HG03095 (cell line): ENCODE measurements around the gene FBXL12.
A peak's percentile ranks its signal among the peaks of the same experiment; 100 is the strongest.
"Not testable (repeated sequence)": the region's sequence is repeated elsewhere in the genome, so short reads cannot be mapped to it uniquely, and the experiment has no call there.

Experiments used
- ATAC-seq: cut with Tn5 transposase; IDR thresholded peaks from one replicate; pipeline ENCODE4 v1.9.1; 2021; ENCODE audit warnings: moderate library complexity; ENCODE audit not compliant: unreplicated experiment

Gene FBXL12

DNA sequence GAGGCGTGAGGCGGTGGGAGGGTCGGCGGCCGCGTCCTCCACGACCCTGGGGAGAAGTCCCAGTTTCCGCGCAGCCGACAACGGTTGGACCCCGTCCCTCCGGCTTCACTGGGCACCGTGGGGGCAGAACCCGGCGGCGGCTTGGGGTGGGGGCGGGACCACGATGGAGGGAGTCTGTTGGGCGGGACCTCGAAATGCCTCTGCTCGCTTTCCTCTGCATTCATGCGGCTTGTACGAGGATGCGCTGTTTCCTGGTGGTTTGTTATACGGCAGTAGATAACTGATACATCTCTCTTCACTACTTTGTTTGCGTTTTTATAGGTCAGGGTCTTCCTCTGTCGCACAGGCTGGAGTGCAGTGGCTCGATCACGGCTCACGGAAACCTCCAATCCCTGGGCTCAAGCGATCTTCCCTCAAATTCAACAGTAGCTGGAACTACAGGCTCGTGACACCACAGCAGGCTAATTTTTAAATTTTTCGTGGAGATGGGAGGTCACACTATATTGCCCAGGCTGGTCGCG, 25.7 kb downstream of the FBXL12 start:
- no peak for ATAC-seq

DNA sequence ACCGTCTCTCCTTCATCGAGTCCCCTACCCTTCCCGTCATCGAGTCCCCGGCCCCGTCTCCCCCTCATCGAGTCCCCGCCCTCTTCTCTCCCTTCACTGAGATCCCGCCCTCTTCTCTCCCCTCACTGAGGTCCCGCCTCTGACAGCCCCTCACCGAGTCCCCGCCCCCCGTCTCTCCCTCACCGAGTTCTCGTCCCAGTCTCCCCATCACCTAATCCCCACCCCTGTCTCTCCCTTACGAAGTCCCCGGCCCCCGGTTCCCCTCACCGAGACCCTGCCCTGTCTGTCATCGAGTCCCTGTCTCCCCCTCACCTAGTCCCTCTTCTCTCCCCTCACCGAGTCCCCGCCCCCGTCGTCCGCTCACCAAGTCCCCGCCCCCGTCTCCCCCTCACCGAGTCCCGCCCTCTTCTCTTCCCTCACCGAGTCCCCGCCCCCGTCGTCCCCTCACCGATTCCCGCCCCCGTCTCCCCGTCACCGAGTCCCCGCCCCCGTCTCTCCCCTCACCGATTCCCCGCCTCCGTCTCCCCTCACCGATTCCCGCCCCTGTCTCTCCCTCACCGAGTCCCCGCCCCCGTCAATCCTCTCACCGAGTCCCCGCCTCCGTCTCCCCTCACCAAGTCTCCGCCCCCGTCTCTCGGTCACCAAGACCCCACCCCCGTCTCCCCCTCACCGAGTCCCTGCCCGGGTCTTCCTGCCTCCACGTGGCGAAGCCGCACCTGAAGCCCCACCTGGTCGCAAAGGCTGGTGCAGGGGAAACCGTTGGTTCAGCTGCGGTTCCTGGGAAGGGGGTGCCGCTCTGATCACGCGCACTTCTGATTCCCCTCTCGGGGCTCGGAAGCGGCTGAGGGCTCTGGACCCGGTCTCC, 26.4 kb downstream of the FBXL12 start:
- no peak for ATAC-seq

DNA sequence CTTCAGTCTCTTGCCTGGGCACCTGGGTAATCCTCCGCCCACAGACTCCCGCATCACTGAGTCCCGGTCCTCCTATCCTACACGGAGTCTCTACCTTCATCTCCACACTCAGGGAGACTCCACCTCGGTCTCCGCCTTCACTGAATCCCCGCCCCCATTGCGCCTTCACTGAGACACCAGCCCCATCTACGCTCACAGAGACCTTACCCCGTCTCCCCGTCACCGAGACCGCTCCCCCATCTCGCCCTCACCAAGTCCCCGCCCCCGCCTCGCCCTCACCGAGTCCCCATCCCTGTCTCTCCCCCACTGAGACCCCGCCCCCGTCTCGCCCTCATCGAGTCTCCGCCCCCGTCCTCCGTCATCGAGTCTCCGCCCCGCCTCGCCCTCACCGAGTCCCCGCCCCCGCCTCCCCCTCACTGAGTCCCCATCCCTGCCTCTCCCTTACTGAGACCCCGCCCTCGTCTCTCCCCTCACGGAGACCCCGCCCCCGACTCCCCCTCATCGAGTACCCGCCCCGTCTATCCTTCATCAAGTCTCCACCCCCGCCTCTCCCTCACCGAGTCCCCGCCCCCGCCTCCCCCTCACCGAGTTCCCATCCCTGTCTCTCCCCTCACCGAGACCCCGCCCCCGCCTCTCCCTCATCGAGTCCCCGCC, 27.2 kb downstream of the FBXL12 start:
- no peak for ATAC-seq

DNA sequence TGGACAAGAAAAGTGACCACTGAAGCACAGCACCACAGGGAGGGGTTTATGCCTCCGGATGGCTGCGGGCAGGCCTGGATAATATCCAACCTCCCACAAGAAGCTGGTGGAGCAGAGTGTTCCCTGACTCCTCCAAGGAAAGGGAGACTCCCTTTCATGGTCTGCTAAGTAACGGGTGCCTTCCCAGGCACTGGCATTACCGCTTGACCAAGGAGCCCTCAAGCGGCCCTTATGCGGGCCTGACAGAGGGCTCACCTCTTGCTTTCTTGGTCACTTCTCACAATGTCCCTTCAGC, 27.9 kb downstream of the FBXL12 start:
- not testable (repeated sequence) for ATAC-seq

DNA sequence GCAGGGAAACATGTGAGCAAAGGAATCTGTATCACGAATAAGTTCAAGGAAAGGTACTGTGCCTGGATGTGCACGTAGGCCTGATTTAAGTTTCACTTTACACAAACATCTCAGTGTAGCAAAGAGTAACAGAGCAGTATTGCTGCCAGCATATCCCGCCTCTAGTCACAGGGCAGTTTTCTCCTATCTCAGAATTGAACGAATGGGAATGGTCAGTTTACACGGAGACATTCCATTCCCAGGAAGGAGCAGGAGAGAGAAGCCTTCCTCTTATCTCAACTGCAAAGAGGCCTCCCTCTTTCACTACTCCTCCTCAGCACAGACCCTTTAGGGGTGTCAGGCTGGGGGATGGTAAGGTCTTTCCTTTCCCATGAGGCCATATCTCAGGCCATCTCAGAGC, 29.3 kb downstream of the FBXL12 start:
- ATAC-seq, result not testable (repeated sequence)

DNA sequence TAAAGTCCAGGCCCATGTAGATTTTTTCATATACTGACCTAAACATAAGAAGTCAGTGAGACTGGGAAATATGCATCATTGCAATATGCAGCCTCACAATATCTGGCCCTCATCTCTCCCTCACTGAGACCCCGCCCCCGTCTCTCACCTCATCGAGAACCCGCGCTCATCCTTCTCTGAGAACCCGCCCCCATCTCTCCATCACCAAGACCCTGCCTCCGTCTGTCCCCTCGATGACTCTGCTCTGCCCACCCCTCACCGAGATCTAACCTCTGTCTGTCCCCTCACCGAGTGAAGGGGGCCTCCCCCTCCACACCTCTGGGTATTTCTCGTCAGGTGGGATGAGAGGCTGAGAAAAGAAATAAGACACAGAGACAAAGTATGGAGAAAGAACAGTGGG, 29.8 kb downstream of the FBXL12 start:
- ATAC-seq, result no peak

DNA sequence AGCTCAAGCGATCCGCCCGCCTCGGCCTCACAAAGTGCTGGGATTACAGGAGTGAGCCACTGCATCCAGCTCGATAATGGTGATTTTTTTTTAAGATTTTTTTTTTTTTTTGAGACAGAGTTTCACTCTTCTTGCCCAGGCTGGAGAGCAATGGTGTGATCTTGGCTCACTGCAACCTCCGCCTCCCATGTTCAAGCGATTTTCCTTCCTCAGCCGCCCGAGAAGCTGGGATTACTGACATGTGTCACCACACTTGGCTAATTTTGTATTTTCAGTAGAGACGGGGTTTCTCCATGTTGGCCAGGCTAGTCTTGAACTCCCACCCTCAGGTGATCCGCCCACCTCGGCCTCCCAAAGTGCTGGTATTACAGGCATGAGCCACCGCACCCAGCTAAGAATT, 30.3 kb downstream of the FBXL12 start:
- ATAC-seq, result not testable (repeated sequence)

DNA sequence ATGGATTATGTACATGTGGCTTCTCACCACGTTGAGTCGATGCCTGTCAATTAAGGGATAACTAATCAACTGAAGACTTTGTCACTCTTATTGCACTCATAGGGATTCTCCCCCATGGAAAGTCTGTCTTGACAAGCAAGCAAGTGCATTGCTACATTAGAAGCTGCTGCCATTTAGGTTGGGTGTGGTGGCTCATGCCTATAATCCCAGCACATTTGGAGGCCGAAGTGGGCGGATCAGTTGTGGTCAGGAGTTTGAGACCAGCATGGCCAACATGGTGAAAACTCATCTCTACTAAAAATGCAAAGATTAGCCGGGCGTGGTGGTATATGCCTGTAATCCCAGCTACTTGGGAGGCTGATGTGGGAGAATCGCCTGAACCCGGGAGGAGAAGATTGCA, 32.1 kb downstream of the FBXL12 start:
- ATAC-seq, result no peak

DNA sequence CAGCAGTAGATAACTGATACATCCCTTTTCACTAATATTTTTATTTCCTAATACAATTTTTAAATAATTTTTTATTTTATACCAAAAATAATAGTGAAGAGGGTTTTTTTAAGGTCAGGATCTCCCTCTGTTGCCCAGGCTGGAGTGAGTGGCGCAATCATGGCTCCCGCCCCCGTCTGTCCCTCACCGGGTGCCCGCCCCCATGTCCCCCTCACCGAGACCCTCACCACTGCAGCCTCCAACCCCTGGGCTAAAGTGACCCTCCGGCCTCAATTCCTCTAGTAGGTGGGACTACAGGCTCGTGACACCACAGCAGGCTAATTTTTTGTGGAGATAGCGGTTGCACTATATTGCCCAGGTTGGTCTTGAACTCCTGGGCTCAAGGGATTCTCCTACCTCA, 32.5 kb downstream of the FBXL12 start:
- ATAC-seq, result no peak

DNA sequence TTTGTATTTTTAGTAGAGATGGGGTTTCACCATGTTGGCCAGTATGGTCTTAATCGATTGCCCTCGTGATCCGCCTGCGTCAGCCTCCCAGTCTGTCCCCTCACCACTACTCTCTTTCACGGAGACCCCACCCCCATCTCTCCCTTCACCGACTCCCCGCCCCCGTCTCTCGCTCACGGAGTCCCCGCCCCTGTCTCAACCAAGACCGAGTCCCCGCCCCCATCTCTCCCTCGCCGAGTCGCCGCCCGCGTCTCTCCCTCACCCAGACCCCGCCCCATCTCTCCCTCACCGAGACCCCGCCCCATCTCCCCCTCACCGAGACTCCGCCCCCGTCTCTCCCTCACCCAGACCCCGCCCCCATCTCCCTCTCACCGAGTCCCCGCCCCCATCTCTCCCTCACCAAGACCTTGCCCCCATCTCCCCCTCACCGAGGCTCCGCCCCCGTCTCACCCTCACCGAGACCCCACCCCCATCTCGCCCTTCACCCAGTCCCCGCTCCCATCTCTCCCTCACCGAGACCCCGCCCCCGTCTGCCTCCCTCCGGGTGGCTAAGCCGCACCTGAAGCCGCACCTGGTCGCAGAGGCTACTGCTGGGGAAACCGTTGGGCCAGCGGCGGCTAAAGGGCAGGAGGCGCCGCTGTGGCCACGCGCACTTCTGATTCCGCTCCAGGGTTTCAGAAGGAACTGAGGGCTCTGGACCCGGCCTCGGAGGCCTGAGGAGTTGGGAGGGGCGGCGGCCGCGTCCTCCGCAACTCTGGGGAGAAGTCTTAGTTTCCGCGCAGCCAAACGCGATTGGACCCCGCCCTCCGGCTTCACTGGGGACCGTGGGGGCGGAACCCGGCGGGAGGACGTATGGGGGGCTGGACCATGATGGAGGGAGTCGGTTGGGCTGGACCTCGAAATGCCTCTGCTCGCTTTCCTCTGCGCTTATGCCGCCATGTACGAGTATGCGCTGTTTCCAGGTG, 33.2 kb downstream of the FBXL12 start:
- peak; percentile 60 for ATAC-seq

DNA sequence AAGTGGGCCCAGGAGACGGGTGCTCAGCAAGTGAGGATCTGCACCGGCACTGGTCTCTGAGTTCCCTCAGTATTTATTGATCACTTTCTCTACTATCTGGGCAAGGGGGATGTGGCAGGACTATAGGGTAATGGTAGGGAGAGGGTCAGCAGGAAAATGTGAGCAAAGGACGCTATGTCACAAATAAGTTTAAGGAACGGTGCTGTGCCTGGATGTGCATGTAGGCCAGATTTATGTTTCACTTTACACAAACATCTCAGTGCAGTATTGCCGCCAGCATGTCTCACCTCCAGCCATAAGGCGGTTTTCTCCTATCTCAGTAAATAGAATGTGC, 34.7 kb downstream of the FBXL12 start:
- not testable (repeated sequence) for ATAC-seq

DNA sequence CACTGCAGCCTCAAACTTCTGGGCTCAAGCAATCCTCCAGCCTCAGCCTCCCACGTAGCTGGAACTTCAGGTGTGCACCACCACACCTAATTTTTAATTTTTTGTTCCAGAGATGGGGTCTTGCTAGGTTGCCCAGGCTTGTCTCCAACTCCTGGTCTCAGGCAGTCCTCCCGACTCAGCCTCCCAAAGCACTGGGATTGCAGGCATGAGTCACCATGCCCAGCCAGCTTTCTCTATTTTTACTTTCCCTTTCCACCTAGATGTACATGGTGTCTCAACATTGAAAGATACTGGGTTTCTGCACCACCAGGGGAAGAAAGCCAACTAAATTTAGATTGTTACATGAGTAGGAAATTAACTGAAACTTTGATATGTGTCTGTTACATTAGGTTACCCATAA, 36.5 kb downstream of the FBXL12 start:
- ATAC-seq, result no peak

DNA sequence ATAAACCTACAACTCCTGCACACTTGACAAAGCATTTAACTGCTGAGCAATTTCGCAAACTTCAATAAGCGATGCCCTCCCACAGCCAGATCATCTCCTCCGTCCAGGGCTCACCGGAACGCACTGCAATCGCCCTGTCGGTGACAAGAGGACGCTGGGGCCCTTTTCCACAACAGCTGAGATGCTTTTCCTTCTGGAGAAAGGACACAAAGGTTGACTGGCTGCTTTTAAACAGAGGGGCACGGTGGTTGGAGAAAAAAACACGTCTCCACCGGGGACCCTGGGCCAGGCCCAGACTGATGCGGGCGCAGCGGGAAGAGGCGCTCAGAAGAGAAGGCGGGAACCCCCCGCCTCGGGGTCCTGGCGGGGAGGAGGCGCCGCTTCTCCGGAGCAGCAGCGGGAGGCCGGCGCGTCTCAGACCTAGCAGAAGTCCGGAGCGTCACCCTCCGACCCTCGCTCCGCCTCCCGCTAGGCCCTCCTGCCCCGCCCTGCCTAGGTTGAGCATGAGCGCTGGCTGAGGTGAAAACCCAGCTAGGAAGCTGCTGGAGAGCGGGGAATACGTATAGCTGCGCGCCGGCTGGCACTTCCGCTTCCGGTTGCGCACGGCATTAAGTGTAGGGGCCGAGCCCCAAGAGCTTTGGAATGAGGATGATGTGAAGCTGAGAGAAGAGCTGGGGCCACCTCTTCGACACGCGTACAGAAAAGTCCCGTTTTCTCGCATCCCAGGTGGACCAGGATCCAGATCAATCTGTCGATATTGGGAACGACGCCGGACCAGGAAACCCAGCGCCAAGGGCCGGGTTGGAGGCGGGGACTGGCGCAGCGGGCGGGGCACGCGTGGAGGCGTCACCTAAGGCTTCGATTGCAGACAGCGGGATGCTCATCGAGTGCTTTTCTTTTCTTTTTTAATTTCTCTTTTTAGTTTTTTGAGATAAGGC, 50.4 kb downstream of the FBXL12 start, which contains the start of gene ZNF846:
Gene ZNF846 (minus strand): TSS at position 564 of the 938 bp plus-strand sequence. CDS start 3,788 bp downstream, outside the sequence.
- peak; percentile 94 for ATAC-seq
